ENCODE results near the gene SUN2. TPM values are rescaled to one million over a fixed set of nuclear protein-coding genes. Genes with fewer than 3 reads are reported as not detected.

Gene SUN2
- total RNA-seq, 6 experiments from 2014 or later: 104 to 174 (median 144) TPM

- peaks cover 0 to 49% (median 9%) of the 10 kb centered on the region in 4 donors for H3K4me1 ChIP-seq
- WGBS (ENCODE audit: insufficient coverage, low coverage, low lambda C conversion rate, missing lambda C conversion rate): no CpG with 5 or more reads among the region's 12 CpGs
Measured at GRCh38 chr22:38751066-38751421, 4.8 kb downstream of the SUN2 start.

DNA sequence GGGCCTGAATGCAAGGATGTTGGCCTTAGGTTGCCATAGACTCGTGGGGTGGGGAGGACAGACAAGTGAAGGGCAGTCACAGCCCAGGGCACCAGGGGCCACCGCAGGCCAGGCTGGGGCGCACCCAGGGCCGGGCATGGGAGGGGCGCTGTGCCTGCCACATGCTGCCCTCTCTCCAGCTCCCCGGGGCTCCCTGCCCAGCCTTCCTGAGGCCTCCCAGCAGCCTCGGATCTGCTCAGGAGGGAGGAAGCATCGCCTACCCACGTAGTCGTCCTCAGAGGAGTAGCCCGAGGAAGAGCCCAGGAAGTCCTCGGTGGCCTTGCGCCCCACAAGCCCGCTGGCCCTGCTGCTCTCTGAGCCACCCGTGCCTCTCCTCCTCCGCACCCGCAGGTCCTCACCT lies 5.2 kb downstream of the SUN2 start:
- WGBS (ENCODE audit: insufficient coverage, low coverage, low lambda C conversion rate, missing lambda C conversion rate): no CpG with 5 or more reads among the region's 17 CpGs
- ATAC-seq (no peak), DNase-seq (no peak)
- H3K4me3 ChIP-seq: no peak overlapping the region
- peaks cover 0 to 53% (median 9%) of the 10 kb centered on the region in 4 donors for H3K4me1 ChIP-seq
- intact Hi-C loops (cut with DNase I): no loop called here
- no peak for TF ChIP-seq CTCF (IDR thresholded peaks at IDR 0.05)
- TF ChIP-seq POLR2A (IDR thresholded peaks at IDR 0.05): no peak
- peak overlapping the region in 1 of 3 donors; percentile 100 for H3K27ac ChIP-seq
- no peaks in the 10 kb centered on the region for H3K27me3 ChIP-seq
- H3K9me3 ChIP-seq: no peaks in the 10 kb centered on the region
- H3K36me3 ChIP-seq: peaks cover 0 to 70% (median 40%) of the 10 kb centered on the region in 4 donors

More at GRCh38 chr22:38751066-38751421, 4.8 kb downstream of the SUN2 start:
- DNase-seq (no peak), ATAC-seq (no peak)
- Histone ChIP-seq H3K4me3 (no peak overlapping the region), H3K27ac (peak overlapping the region in 1 of 3 donors; percentile 100), H3K9me3 (no peaks in the 10 kb centered on the region), H3K27me3 (no peaks in the 10 kb centered on the region), H3K36me3 (peaks cover 0 to 66% (median 38%) of the 10 kb centered on the region in 4 donors)
- intact Hi-C loops (cut with DNase I): no loop called here
- TF ChIP-seq POLR2A (IDR thresholded peaks at IDR 0.05) (no peak), CTCF (IDR thresholded peaks at IDR 0.05) (no peak)

GRCh38 chr22:38750104-38750503 lies 5.7 kb downstream of the SUN2 start:
- ATAC-seq (no peak), DNase-seq (no peak)
- peak overlapping the region in 1 of 3 donors; percentile 100 for H3K27ac ChIP-seq
- intact Hi-C loops (cut with DNase I): no loop called here
- H3K4me3 ChIP-seq: no peak overlapping the region
- WGBS (ENCODE audit: insufficient coverage, low coverage, low lambda C conversion rate, missing lambda C conversion rate): 80% methylated on average over 1 of the region's 14 CpGs
- peaks cover 0 to 75% (median 42%) of the 10 kb centered on the region in 4 donors for H3K36me3 ChIP-seq
- H3K9me3 ChIP-seq: no peaks in the 10 kb centered on the region
- H3K27me3 ChIP-seq: no peaks in the 10 kb centered on the region
- H3K4me1 ChIP-seq: peaks cover 0 to 59% (median 9%) of the 10 kb centered on the region in 4 donors
- TF ChIP-seq CTCF (IDR thresholded peaks at IDR 0.05) (no peak), POLR2A (IDR thresholded peaks at IDR 0.05) (no peak)

- Histone ChIP-seq H3K36me3 (peaks cover 0 to 87% (median 51%) of the 10 kb centered on the region in 4 donors), H3K27me3 (no peaks in the 10 kb centered on the region), H3K4me3 (no peak overlapping the region), H3K9me3 (no peaks in the 10 kb centered on the region), H3K27ac (peak overlapping the region in 1 of 3 donors; percentile 100), H3K4me1 (peaks cover 0 to 61% (median 7%) of the 10 kb centered on the region in 4 donors)
- no peak for DNase-seq
- no peak for TF ChIP-seq CTCF (IDR thresholded peaks at IDR 0.05)
- TF ChIP-seq POLR2A (IDR thresholded peaks at IDR 0.05): no peak
- intact Hi-C loops (cut with DNase I): no loop called here
- ATAC-seq: peak; percentile 15 to 27 (median 22)
- 89% methylated on average over 12 of the region's 14 CpGs for WGBS (ENCODE audit: insufficient coverage, low coverage, low lambda C conversion rate, missing lambda C conversion rate)
Measured at GRCh38 chr22:38748487-38749136, 7.2 kb downstream of the SUN2 start.

Measured in right lobe of liver (tissue), 6 donors.